NCI-H2196 (cell line): ENCODE measurements around the gene LONRF2.
A peak's percentile ranks its signal among the peaks of the same experiment; 100 is the strongest.
"Not testable (repeated sequence)": the region's sequence is repeated elsewhere in the genome, so short reads cannot be mapped to it uniquely, and the experiment has no call there.

Source experiments
- DNase-seq: peaks from one replicate; lab custom pipeline; 2025; ENCODE audit not compliant: unreplicated experiment; lab: John Stamatoyannopoulos, UW

LONRF2 gene

DNA sequence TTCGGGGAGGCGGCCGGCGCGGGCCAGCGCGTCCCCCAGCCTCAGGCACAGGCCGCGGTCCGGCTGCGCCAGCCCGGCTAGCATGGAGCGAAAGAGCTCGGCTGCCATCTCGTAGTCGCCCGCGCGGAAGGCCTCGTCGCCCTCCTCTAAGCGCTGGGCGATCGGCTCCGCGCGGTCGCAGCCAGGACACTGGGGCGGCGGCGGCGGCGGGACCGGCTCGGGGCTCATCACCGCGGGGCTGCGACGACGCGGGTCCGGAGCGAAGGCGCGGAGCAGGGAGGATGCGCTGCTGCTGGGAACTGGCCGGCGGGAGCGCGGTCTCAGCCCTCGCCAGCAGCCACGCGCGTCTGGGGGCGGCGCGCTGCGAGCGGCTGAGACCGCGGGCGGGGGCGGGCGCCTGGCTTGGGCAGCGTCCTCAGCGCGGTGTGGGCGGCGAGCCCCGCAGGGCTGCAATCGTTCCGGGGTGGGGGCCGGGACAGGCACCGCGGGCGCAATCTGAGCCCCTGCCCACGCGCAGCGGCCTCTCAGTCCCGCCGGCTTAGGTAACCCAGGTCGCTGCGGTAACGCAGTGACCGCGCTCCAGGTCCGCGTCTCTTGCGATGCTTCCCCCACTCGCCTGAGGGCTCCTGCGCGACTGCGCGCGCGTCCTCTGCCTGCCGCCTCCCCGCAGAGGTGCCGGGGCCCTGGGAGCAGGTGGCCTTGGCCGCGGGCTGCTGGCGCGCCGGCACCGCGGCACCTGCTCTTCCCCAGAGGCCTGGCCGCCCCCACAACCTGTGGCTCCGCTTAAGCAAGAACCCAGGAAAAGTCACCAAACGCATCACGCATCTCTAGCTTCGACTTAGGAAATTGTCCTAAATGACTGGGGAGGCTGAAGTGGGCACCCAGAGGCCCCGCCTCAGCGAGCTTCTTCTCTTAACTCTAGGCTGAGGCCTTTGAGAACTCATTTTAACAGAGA lies at the start of gene LONRF2:
Gene LONRF2, minus strand, starts transcription at position 636 of the 955 bp plus-strand sequence. Its CDS starts 408 bp downstream, at position 228.
- no peak for DNase-seq

DNA sequence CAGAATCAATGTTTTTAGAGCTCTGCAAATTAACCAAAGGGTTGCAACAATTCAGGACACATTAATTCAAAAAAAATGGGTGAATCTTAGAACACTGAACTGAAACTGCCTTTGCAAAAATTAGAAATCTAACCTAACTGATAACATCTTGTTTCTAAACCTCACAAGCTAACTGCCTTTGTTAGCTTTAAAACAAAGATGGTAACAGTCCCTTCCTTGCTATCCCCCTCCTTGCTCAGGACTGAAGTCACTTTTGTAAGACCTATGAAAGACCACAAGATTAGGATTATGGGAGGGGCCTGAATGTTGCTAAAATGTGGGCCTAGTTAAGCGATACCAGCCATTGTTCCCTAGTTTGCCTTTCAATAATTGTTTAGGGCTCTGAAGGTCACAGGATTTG lies 44.9 kb upstream of the LONRF2 start:
- DNase-seq: no peak

GRCh38 chr2:100365434-100365833 lies 43.1 kb upstream of the LONRF2 start:
- peak; percentile 59 for DNase-seq

- DNase-seq: not testable (repeated sequence)
These were observed 40.0 kb upstream of the LONRF2 start for GRCh38 chr2:100362269-100362668.

DNA sequence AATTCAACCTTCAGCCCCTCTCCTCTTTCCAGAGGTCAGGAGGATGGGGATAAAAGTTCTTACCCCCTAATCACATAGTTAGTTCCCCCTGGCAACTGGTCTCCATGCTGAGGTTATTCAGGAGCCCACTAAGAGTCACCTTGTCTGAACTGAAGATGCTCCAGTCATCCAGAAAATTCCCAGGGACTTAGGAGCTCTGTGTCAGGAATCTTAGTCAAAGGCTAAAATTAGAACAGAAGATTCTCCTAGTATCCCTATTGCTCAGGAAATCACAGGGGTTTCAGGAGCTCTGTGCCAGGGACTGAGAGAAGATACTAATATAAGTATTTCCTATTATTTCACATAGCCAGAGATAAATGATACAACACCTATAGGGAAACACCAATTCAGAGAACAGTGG lies 37.3 kb upstream of the LONRF2 start:
- no peak for DNase-seq

DNA sequence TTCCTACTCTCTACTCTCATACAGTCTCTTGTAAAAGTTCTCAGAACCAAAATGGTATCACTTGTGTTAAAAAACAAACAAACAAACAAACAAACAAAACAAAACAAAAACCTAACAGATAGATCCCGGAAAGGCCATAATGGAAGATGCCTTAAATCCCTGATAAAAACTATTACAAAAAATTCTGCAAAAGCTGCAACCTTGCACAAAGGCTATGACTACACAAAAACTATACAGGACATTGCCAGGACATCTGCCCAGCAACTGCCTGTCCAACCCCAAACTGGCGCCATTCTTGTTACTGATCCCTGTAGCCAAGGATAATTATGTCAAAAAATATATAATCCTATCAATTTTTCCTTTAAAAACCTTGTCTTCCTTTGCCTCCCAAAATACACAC lies 36.3 kb upstream of the LONRF2 start:
- DNase-seq: no peak

DNA sequence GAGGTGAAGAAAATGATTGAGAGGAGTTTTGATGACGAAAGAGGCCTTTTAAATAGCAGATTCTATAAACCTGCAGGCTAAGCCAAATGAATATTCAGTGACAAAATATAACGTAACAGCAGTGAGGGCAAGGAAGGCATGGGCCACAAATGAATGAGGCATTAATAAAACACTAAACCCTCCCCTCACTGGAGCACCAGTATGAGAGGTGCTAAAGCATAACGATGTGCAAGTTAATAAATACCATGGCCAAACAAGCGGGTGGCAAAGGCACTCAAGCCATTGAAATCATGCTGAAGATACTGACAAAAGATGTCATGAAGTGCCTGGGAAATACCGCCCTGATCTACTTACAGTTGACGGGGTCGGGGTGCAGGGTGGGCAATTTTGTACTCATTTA lies 30.2 kb upstream of the LONRF2 start:
- DNase-seq: no peak

- no peak for DNase-seq
These were observed 28.4 kb upstream of the LONRF2 start for GRCh38 chr2:100350661-100351185.

DNA sequence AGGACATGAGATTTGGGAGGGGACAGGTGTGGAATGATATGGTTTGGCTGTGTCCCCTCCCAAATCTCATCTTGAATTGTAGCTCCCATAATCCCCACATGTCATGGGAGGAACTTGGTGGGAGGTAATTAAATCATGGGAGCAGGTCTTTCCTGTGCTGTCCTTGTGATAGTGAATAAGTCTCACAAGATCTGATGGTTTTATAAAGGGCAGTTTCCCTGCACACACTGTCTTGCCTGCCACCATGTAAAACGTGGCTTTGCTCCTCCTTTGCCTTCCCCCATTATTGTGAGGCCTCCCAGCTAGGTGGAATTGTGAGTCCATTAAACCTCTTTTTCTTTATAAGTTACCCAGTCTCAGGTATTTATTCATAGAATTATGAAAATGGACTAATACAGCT lies 22.8 kb upstream of the LONRF2 start:
- not testable (repeated sequence) for DNase-seq

DNA sequence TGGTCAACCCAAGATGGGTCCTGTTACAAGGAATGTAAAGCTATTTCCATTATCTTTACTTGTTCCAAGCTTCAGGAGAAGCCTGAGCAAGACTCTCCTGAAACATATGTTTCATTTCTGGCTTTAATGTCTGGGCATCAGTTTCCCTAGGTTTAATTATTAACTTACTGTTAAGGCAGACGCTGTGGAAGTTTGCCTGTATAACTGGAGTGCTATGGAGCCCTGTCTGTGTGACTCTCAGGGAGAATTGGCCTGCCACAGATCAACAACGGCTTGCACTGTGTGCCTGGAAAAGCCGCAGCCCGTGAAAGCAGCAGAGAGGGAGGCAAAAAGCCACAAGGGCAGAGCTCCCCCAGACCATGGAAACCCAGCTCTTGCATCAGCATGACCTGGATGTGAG lies 22.1 kb upstream of the LONRF2 start:
- no peak for DNase-seq

DNA sequence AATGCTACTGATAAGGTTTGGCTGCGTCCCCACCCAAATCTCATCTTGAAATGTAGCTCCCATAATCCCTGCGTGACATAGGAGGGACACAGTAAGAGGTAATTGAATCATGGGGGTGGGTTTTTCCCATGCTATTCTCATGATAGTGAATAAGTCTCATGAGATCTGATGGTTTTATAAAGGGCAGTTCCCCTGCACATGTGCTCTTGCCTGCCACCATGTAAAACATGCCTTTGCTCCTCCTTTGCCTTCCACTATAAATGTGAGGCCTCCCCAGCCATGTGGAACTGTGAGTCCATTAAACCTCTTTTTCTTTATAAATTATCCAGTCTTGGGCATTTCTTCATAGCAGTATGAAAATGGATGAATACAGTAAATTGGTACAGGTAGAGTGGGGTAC lies 20.2 kb upstream of the LONRF2 start:
- DNase-seq: not testable (repeated sequence)

DNA sequence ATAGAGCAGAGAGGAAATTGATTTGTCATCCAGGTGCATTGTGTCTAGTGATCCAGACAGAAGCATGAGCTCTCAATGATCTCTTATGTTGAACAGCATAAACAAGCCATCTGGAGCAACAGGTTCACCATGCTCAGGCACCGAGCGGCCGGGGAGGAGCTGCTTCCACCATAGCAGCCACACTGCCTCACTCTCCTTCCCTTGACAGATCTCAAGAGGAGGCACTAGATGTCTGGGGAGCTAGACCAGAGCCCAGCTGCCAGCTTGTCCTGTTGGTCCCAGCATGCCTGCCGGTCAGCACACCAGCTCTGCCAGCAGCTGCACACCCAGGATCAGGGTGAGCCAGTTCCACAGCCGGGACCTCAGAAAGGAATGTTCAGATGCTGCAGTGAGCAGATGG lies 17.5 kb upstream of the LONRF2 start:
- no peak for DNase-seq

GRCh38 chr2:100334929-100335328 lies 12.6 kb upstream of the LONRF2 start:
- DNase-seq: no peak

DNA sequence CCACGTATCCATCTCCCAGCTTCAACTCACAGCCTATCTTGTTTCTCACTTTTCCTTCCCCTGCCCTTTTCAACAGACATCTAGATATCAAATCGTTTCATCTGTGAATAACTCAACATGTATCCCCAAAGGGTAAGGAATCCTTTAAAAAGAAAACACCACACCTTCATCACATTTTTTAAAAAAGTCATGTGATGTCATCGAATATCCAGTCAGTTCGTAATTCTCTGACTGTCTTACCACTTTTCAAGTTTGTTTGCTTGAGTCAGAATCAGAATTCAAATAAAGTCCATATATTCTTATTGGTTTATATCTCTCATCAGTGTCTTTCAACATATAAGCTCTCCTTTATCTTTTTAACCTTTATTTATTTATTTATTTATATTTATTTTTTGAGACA lies 5.4 kb upstream of the LONRF2 start:
- DNase-seq: no peak

DNA sequence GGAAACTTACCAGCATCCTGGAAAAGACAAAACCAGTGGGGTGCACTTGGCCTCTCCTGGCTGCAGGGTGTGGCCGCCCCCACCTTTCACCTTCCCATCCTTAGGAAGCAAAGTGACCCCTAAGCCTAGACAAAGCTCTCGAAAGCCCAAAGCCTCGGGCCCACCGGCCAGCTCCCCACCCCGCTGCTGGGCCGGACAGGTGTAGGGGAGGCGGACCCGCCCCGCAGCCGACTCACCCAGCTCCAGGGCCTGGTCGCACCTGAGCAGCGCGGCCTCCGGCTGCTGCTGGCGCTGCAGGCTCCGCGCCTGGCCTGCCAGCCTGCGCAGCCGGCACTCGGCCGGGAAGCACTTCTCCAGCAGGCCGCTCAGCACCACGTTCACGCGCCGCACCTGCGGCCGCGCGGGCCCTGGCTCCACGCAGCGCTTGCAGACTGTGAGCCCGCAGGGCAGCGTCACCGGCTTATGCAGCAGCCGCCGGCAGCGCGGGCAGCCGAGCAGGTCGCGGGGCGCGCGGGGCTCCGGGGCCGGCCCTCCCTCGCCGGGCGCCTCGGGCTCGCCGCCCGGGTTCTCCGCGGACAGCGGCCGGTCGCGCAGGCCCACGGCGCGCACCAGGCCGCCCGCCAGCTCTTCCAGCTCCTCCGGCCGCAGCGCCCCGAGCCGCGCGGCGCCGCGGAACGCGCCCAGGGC lies 979 bp downstream of the LONRF2 start:
- no peak for DNase-seq

DNA sequence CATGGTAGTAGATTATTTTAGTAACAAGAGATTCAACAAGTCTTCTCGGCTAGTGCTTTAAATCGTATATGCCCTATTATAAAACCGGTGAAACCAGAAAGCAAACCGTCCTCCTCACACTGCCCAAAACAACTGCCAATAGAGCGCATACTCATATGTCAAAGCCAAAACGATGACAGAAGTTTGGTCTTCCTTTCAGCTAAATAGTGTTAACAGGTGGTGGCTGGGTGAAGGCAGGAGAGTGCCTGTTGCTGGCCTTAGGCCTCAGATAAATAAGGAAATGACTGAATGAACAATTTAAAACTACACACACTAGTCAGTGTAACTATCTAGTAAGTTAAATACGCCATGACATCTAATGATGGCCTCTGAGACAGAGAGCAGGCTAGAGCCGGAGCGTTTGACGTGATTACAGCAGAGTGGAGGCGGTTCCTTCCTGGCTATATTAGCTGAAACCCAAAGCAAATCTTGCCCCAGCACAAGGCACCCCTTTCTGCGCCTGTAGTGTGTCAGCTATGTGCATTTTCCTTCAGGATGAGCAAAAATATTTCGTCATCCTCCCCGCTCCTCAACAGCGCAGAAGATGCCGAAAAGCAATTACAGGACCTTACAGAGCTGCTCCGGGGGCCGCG lies 1.6 kb downstream of the LONRF2 start:
- no peak for DNase-seq

DNA sequence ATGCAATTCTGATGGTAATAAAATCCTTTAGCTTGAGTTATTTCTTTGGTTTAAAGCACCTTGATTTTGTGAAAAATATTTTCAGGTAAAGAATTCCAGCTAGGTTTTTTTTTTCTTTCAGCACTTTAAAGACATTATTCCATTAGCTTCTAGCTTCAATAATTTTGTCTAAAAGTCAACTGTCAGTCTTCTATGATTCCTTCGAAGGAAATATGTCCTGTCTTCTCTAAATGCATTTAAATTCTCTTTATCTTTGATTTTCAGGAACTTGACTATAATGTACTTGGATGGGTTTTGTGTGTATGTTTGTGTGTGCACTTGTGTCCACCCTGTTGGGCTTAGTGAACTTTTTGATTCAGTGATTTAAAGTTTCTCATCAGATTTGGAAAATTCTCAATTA lies 4.7 kb downstream of the LONRF2 start:
- no peak for DNase-seq

DNA sequence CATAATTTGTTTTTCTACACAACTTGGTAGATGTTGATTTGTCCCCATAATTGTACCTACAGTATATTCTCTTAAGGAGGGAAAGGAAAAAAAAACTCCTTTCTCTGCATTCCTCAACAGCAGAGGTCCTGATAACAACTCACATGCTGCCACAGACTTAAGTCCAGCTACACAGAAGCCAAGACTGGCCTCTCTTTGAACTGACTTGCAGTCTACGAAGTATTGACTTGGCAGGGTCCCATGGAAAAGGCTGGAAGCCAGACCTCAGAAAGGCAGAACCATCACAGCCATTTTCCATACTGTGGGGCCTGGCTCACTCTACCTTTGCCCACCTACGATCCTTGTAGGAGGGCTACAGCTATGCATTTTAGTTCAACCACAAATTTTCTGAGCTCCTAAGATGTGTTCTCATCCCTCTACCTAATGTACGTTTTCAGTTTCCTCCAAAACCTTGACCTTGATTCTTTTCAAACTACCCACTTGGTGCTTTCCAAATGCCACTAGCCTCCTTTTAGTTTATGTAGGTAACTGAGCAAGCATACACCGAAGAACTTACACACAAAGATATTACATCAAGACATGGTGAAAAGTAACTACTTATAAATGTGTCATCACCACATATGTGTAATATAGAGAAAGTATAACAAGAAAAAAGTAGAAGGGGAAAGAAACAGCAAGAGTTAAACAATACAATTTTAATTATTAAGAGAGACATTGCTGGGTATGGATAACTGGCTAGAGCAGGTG lies 12.2 kb downstream of the LONRF2 start:
- DNase-seq: no peak

GRCh38 chr2:100309311-100309710 lies 13.0 kb downstream of the LONRF2 start:
- DNase-seq: no peak

DNA sequence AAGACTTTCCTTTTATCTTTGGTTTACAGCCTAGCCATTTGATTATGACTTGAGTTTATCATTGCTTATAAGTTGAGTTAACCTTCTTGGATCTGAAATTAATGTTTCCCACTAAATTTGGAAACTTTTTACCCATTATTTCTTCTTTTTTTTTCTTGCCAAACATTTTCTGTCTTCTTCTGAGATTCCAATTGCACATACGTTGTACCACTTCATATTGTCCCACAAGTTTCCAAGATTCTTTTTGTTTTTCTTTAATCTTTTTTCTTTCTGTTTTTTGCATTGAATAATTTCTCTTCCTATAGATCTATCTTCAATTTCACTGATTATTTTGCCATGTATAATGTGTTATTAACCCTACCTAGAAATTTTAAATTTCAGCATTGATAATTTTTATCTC lies 18.6 kb downstream of the LONRF2 start:
- DNase-seq: no peak

DNA sequence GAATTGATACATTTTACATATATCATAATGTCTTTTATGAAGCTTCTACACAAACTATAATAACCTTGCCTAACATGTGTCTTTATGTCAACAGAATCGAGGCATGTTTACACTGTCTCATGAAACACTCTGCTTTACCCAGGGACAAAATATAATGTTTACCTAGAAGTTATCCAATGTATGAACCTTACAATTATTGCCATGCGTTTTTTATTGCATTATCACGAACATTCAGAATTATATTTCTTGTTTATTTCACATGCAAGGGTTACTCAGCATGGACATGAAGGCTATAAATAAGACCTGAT lies 19.8 kb downstream of the LONRF2 start:
- DNase-seq: no peak
